CD4-positive, alpha-beta T cell treated with Interleukin-15 for 4 hours (primary cell): ENCODE measurements around the gene ZIC1.

ENCODE experiments used
- DNase-seq: peaks from one replicate; pipeline ENCODE4 v3.0.0-alpha.2; 2020; ENCODE audit warnings: low spot score

The ZIC1 gene

DNA sequence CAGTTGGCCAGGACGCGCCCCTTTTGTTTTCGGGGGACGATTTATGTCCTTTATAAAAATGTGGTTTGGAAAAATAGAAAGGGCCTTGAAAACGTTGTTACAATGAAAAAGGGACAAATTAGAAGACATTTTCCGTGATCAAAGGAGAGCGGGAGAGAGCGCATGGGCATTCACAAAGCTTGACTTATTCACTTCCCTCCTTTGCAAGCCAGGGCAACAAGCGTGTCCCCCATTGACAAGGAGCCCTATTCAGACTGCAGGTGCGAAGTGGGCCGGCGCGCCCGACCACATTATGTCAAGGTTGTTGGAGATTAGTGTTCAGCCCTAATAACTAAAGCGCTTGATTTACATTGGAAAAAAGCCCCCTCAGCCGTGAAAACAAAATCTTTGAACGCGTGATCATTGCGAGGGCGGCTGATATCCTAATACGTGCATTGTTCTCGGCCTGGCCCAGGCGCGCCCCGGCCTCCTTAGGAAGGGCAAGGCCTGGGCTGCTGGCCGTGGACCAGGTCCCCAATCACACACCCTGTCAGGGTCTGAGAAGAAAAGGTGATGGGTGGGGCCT is 28.7 kb upstream of the ZIC1 start:
- no peak for DNase-seq

DNA sequence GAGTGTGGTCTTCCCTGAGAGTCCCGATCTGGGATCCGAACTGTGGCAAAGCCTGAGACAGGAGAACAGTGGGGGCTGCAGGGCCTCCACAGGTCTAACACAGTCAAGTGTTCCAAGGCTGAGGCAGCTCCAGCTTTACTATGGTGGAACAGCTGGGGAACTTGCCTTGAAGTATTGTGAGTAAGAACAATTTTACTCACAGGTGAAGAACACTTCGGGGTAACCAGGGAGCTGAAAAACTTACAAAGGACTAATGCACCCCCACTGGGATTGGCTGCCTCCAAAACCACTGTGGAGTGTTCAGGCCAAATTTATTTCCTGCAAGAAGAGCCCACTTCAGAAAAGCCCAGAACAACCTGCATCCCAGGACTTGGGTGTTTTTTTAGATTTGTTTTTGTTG is 28.2 kb upstream of the ZIC1 start:
- DNase-seq: no peak

DNA sequence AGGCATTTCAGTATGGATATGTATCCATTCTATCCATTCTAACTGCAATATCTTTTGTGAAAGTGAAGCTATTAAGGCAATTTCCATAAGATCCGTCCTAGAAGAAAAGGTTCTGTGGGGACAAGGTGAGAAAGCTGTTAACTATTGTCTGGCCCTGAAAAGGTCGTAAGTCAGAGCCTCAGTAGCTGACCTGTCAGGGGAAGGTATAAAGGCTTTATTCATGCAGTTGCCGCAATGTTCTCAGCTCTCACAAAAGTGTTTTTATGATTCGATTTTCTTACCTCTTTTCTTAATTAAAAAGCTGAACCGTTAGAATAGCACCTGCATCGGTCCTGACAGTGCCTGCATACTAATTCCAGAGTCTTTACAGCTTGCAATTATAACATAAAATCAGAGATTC is 27.6 kb upstream of the ZIC1 start:
- no peak for DNase-seq

DNA sequence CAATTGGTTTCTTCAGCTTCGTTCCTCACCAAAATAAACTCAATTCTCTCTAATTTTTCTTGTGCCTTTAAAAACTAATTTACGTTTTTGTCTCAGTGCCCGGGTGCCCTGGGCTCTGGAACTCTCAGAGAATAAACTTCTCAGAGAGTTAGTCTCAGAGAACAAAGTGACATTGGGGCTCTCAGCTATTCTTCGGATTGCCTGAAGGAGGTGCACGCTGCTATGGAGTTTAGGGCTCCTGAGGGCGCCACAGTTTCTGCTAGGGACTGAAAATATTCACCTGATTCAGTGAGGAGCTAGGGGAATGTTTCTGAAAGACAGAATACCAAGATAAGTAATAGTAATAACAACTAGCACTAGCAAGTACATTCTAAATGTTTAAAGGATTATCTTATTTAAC is 25.5 kb upstream of the ZIC1 start:
- DNase-seq: no peak

DNA sequence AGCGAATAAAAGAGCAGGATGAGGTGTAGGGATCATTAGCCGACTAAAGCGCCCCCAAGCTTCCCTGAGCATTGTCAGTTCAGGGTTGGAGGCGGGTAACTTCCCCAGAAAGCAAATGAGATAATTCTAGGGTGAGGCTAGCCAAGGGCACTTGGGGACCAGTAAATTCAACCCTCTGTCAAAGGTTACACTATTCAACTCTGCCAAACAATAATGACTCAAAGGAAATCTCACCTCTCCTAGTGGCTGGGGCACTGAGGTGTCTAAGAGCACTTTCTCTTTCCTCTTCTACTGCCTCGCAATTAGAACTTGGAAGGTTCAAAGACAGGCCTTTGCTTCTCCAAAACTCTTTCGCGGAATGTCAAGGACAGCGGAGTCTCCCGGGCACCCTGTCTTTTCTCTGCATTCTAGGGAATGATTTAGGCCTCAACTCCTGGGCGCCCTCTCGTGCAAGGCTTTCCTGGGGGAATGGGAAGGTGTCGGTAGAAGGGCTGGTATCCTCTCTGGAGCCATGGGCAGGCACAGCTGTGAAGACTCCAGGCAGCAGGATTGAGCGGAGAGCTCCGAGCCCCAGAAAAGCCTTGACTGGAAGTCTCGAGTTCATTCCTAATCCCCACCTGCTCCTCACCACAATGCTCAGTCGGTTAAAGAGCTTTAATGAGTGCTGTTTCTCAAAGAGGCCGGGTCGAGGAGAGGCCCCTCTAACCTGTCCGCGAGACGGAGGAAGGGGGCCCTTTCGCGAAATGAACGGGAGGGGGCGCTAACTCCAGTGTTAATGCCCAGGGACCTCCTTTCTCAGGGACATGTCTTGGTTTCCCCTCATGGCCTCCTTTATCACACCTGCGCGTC is 24.7 kb upstream of the ZIC1 start:
- no peak for DNase-seq

DNA sequence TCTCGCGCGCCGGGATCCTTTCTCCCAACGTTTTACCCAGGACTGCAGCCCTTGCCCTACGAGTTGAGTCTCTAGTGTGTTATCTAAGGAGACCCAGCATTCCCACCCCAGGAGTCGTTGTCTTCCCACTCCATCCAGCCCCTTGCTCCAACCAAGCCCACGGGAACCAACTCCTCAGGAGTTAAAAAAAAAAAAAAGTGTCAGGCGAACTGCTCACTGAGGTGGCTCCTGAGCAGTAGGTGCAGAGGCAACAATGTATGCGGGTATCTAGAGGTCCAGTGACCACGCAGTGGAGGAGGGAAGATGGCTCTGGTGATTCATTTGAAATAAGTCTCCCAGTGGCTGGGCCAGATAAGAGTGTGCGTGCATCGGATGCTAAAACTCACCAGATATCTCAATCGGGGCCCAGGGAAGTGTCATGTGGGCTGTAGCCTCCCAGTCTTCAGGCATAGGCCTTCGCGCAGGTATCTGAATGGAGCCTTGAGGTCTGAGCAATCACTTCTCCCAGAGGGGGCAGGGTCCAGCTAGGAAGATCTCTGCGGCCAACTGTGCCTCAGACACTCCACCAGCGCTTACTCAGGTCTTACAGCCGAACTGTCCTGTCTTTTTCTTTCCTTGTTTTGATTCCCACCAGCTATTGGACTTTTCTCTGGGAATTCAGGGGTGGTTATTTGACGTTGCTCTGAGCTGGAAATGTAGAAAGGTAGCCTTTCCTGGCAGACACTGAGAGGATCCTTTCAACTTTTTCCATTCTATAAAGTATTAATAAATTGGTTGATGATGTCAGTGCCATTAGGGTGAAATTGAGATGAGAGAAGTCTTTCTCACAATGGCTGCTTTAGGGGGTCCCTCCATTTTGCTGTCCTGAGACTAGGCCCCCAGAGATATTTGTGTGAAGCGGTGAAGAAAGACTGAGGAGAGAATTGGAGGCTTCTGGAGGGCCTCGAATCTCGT is 23.8 kb upstream of the ZIC1 start:
- DNase-seq: no peak

DNA sequence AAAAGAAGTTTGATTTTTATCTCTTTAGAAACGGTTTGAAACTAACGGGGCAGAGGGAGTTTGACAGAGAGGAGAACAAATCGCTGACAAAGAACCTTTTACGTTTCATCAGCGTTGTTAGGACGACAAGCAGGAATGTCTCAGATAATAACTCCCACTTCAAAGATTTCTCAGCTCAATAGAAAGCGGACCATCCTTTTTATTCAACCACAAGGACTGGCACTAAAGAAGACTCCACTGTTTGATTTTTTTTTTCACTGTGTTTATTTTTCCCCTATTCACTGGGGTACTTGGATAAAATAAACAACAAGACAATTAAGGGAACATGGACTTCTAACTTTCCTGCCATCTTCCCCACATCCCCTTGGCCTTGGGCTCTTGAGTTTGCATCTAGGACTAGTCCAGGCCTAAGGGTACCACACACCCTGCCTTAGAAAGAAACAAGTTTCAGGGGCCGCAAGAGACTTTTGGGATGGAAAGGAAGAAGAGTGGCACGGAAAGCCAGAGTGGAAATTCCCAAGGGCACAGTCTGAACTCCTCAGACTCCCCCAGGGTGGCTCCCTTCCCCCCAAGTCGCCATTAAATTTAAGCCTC is 21.8 kb upstream of the ZIC1 start:
- DNase-seq: no peak

DNA sequence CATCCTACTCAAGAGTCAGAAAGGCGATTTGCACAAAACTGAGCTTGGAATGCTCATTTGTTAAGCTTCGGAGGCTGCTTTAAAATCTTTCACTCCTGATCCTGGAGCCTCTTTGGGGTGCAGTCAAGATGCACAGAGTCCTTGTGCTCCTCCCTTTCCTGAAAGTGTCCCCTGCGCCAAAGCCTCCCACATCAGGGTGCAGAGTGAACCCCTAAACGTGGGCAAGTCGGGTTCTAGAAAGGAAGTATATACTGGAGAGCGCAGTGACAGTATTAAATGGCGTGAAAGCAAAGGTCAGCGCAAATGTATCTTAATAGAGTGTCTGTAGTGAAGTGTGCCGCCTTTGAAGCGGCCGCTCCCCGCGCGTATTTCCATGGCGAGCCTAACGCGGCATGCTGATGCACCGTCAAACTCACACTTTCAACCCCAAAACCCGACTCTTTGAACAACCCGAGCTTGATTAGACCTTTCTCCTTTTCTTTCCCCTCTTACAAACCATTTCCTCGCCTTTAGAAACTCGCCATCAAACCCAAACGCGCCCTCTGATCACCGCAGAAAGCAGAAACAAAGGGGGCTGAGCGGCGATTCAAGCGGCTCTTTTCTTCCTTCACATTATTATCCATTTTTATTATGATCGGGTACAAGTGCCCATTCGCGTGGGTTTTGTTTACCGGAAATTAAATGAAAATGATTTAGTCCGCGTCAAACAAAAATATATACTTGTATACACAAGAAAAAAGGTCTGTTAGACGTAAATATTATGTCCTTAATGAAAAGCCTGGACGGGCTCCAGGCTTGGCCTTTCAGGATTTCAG is 21.1 kb upstream of the ZIC1 start:
- no peak for DNase-seq

DNA sequence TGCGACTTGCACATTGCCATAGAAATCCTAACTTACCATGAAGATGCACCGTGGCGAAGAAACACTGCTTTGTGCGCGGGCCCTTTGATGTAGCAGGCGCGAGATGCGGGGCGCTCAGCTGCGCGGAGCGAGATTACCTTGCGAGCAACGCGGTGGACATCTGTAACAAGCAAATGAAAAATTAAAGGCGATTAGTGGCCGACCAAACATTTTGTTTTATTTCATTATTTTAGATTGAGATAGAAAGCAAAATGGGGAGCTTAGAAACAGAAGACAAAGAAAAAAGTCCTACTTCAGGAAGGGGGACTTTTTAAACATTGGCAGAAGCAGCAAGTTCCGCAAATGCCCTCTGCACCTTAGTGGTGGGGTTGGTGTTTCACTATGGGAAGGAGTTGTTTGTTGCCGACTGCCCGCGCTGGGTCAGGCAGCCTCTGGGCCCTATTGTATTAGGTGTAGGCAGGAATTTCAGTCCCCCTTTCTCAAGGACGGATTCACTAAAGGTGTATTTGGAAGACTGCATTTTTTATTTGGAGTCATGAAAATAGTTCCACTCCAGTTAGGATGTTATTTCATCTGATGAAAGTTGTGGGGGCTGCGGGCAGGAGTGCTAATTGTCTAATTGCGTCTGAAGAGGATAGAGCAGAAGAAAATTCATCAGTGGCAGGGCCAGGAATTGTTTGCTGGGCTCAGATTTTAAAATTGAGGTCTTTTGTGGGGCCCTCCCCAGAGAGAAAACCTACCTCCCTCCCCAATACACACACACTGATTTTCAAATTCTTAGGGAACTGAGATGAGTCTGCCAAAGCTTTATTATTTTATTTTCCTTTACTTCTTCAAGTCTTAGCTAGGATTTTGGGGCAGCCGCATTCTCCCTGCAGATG is 20.2 kb upstream of the ZIC1 start:
- no peak for DNase-seq

DNA sequence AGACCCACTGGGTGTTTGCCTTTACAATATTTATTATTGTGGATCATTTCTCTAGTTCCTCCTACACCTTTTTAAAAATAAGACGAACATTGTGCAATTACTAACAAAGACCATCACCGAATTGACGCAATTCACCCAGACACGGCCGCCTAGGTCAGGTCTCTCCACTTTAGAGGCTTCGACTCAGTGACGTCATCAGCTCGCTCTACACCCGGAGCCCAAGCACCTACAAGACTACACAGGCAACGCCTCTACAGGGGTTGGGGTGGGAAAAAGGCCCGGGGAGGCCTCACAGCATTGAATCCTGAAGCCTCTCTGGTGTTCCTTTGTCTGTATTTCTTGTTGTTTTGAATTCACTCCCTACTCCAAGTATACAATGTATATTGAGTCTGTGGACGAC is 19.4 kb upstream of the ZIC1 start:
- DNase-seq: no peak

DNA sequence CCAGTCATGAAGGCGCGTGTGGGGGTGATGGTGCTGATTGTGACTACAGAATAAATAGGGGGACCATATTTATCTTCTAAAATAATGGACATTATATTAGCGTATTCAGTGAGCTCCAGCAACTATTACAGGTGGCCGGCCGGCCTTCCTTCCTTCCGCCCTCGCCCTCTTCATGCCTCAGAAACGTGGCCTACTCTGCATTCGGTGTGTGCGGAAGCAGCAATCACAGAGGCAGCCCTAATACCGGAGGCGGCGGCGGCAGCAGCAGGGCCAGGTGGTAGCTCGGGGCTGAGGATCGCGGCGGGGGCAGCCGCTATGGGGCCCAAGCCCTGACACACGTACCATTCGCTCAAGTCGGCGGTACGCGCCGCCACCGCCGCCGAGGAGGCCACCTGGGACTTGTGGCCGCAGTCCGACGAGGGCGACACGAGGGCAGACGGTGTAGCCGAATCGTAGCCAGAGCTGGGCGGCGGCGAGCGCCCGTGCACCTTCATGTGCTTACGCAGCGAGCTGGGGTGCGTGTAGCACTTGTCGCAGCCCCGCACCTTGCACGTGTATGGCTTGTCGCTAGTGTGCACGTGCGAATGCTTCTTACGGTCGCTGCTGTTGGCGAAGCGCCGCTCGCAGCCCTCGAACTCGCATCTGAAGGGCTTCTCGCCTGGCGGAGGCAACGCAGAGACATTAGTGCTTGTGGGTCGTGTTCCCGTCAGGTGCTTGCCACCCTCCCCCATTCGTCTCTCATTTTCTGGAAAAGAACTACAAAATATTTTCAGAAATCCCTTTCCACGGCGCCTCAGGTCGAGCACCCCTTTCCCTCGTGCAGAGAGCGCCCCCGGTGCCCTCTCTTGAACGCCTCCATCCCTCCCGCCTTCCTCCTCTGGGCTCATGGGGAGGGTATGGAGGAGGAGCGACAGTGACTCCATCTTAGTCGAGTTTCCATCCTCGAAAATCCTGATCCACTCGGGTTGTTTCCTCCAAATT is 18.3 kb upstream of the ZIC1 start:
- DNase-seq: no peak

DNA sequence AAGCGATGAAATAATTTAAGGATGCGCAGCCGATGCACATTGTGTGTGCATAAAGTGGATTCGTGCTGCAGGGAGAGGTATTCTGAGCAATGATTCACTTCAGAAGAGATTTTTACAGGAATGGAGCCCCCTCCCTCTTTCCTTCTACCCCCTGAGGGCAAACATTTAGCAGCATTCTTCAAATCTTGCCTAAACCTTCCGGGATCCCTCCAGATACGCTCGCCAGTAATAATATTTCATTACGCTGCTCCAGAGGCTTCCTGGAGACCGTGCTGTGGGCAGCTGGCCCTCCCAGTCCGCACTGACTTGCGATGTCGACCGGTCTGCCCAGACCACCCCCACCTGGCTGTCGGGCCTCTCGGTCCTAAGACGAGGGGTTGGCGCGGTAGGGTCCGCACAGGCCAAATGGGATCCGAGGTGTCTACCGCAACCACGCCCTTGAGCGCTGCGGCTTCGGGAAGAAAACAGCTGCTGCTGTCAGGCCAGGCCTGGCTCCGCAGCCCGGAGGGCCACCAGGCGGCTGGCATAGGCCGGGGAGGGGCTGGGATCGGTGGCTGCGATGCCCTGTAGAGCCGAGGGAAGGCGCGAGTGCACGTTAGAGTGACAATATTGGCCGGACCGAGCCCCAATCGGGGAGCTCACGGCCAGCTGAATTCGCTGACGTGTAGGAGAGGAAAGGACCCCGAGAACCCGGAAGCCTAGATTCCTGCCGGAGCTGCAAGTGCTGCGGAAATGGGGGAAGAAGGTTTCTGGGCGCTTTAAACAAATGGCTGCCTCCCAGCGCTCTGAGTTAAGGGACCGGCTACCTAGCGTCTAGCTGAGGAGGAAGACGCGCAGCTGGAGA is 17.2 kb upstream of the ZIC1 start:
- no peak for DNase-seq

DNA sequence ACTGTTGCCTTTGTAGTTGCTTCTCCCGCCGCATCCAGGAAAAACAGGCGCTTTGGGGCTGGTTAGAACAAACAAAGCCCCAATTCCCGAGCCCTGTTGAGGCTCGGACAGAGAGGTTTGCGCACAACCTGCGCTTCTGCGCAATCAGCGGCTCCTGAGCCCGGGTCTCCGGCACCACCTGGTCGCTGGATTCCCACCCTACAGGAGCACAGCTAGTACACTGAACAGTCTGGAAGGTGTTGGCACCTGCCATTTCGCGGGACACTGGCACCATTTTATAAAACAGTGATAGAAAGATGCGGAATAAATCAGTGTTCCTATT is 16.6 kb upstream of the ZIC1 start:
- DNase-seq: no peak

DNA sequence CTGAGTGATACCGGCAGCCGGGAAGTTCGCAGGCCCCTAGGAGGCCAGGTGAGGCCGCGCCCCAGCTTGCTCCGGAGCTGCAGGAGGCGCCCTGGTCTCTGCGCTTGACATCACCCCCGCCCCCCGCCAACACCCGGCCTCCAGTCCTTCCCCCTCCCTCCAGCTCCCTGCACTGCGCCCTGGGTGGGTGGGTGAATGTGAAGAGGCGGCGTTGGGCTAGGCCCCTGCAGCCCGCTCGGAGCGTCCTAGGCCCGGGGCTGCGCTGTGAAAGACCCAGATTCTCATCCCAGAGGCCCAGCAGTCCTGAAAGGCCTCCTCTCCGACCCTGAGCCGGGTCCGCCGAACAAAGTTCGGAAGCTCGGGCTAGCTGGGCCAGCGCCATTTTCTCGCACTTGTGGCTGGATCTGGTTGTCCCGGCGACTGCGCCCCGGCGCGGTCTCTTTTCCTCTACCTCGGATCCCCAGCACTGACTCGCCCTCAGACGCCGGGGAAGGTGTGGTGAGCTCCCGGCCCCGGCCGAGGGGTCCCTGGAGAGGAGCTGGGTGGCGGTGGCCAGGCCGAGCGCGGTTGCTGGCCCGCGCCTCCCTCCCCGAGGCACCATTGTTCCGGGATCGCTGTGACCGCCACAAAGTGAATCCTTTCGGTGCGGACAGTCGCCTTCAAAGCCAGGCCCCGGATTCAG is 15.8 kb upstream of the ZIC1 start:
- DNase-seq: no peak

DNA sequence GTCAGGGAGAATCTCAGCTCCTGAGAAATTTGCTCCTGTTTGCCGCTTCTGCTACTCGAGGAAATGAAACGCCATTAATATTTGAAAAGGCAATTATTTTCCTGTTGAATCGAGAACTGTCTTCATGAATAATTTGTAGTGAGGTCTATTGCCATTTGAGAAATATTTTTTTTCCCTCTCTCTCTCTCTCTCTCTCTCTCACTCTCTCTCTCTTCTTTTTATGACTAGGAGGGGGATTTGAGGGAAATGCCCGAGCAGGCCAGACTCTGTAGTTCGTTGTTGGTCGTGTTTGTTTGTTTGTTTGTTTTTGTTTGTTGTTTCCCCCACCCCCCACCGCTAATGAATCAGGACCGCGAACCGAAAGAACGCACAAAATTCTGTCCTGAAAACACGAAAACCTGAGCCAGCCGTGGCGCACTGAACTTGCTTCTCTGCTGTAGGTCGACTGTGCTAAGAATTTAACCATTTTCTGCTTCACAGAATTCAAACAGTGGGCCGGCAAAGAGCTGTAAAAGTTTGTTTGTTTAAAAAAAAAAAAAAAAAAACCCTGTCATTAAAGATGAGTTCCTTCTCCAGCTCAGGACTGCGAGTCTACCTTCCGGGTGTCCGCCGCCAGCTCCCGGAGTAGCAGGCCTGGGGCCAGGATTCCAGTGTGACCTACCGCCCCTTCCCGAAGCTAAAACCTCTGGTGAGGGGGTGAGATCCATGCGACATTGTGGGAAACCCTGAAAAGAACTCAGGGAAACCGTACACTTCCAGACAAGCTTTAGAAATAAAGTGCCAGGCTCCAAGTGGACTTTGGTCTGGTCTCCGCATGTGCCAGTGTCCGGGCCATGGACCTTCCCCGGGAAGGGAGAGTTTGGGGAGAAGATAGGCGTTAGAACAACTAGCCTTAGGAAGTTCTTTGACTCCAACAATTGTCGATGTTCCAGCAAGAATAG is 15.0 kb upstream of the ZIC1 start:
- no peak for DNase-seq

DNA sequence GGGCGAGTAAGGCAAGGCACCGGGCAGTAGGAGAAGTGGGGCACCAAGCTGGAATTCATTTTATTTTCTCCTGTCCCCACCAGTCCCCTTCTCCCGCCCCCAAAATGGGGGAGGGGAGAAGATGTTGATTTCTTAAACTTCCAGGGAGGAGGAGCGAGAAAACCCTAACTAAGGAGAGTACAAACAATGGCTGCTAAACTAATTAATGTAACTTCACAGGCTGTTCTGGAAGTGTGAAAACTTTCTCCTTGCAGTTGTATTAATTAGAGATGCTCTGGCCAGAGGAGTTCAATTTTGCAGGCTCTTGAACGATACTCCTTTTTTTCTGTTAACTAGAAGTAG is 14.3 kb upstream of the ZIC1 start:
- no peak for DNase-seq
